ENCODE results near the gene LRFN5. TPM values are rescaled to one million over a fixed set of nuclear protein-coding genes. Genes with fewer than 3 reads are reported as not detected.

LRFN5 gene
- total and polyA plus RNA-seq, 2 of the 8 experiments (the other 6 are each of a cell fraction or from before 2014, with no cell fraction given), result 0.85 to 4.7 TPM

DNA sequence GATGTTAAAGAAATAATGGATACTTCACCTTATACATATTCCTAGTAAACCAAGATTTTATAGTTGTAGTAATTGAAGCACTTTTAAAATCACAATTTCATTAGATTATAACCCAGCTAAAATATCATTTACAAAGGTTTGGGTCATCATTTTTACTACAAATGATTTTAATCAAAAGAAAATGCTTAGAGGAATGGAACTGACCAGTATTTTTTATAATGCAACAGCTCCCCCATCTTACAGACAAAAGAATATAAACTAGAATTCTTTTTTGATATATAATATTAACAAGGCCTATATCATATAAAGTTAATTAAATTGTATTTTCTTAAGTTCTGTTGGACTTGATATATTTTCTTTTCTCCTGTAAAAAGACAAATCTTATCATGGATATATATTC is 20.4 kb upstream of the LRFN5 start:
- FAIRE-seq (no peak), DNase-seq (ENCODE audit: low read depth in 1 of 2, low spot score in 2 of 2) (no peak)
- Histone ChIP-seq H3K4me2 (ENCODE audit: insufficient read depth in 1 of 2, low read depth in 2 of 2, low read length in 2 of 2) (no peak overlapping the region), H3K4me1 (replicated peaks in 1 of 4; ENCODE audit: control insufficient read depth in 3 of 4, insufficient read depth in 4 of 4, low read length in 3 of 4) (no peaks in the 10 kb centered on the region), H4K5ac (ENCODE audit: insufficient read length, low read depth, low read length) (no peak overlapping the region), H2BK20ac (ENCODE audit: low read length) (no peak overlapping the region), H2AK5ac (ENCODE audit: low read depth, low read length) (no peak overlapping the region), H2BK5ac (ENCODE audit: low read depth, low read length) (no peak overlapping the region), H2AFZ (ENCODE audit: low read length) (no peak overlapping the region), H3K14ac (ENCODE audit: insufficient read length) (no peak overlapping the region), H3K23me2 (ENCODE audit: low read depth, low read length) (no peaks in the 10 kb centered on the region; the same call in 1 of the 2 replicates), H3K9ac (replicated peaks in 1 of 4; ENCODE audit: extremely low read depth in 1 of 4, low read depth in 3 of 4, low read length in 3 of 4) (no peak overlapping the region), H4K8ac (ENCODE audit: extremely low read depth, insufficient read depth, low read length) (no peak overlapping the region), H3K36me3 (ENCODE audit: control insufficient read depth in 2 of 4, insufficient read depth in 4 of 4, low read length in 3 of 4) (no peaks in the 10 kb centered on the region), H3K79me1 (ENCODE audit: low read depth, low read length) (no peaks in the 10 kb centered on the region), H3K27ac (ENCODE audit: low read depth, low read length) (no peak overlapping the region), H3K27me3 (replicated peaks in 1 of 4; ENCODE audit: control insufficient read depth in 3 of 4, extremely low read depth in 1 of 4, insufficient read depth in 3 of 4, low read length in 3 of 4) (no peaks in the 10 kb centered on the region), H3K4me3 (ENCODE audit: extremely low read depth in 1 of 4, insufficient read depth in 2 of 4, low read depth in 3 of 4, low read length in 4 of 4) (no peak overlapping the region), H2BK12ac (ENCODE audit: low read depth, low read length) (no peak overlapping the region), H3K18ac (ENCODE audit: extremely low read depth, low read length) (no peak overlapping the region), H3K23ac (ENCODE audit: insufficient read length) (no peak overlapping the region), H2BK120ac (replicated peaks; ENCODE audit: low read depth, low read length) (no peak overlapping the region), H3K9me3 (ENCODE audit: insufficient read depth in 2 of 2, low read depth in 1 of 2, low read length in 1 of 2) (no peaks in the 10 kb centered on the region), H3K56ac (replicated peaks; ENCODE audit: insufficient read length, low read depth, low read length) (no peak overlapping the region), H2BK15ac (ENCODE audit: low read length) (no peak overlapping the region), H3K79me2 (ENCODE audit: control insufficient read depth in 1 of 2, insufficient read depth in 2 of 2, low read length in 2 of 2) (no peaks in the 10 kb centered on the region), H4K91ac (replicated peaks; ENCODE audit: insufficient read length, low read length) (no peak overlapping the region), H4K20me1 (replicated peaks in 1 of 2; ENCODE audit: control insufficient read depth in 1 of 2, insufficient read depth in 2 of 2, low read length in 2 of 2) (no peaks in the 10 kb centered on the region), H3K4ac (replicated peaks; ENCODE audit: insufficient read length, low read depth, low read length) (no peak overlapping the region)
- CTCF ChIA-PET (ENCODE audit: partially characterized antibody), result interaction anchor here (1.6 kb wide), 1 partner anchor 305 kb away, joined by 3 read pairs; no protein-coding TSS in a partner anchor
- POLR2A ChIA-PET (ENCODE audit: partially characterized antibody), result no interaction called here
- TF ChIP-seq TBP (IDR thresholded peaks at IDR 0.05; ENCODE audit: low read depth, low read length), result no peak
- no peak for TF ChIP-seq CTBP2 (IDR thresholded peaks at IDR 0.05; ENCODE audit: borderline replicate concordance, insufficient read depth, insufficient read length, low read length)
- no peak for TF ChIP-seq CEBPB (IDR thresholded peaks at IDR 0.05; ENCODE audit: low read depth, low read length)
- TF ChIP-seq, protein P1, sequence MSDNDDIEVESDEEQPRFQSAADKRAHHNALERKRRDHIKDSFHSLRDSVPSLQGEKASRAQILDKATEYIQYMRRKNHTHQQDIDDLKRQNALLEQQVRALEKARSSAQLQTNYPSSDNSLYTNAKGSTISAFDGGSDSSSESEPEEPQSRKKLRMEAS (IDR thresholded peaks at IDR 0.05), result no peak
- TF ChIP-seq, protein P2, sequence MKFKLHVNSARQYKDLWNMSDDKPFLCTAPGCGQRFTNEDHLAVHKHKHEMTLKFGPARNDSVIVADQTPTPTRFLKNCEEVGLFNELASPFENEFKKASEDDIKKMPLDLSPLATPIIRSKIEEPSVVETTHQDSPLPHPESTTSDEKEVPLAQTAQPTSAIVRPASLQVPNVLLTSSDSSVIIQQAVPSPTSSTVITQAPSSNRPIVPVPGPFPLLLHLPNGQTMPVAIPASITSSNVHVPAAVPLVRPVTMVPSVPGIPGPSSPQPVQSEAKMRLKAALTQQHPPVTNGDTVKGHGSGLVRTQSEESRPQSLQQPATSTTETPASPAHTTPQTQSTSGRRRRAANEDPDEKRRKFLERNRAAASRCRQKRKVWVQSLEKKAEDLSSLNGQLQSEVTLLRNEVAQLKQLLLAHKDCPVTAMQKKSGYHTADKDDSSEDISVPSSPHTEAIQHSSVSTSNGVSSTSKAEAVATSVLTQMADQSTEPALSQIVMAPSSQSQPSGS (IDR thresholded peaks at IDR 0.05; ENCODE audit: low read length), result no peak
- no peak for TF ChIP-seq HDAC2 (IDR thresholded peaks at IDR 0.05; ENCODE audit: borderline replicate concordance in 1 of 2, low read depth in 2 of 2, low read length in 2 of 2)
- TF ChIP-seq TCF12 (IDR thresholded peaks at IDR 0.05; ENCODE audit: low read depth, low read length), result no peak
- no peak for TF ChIP-seq POLR2AphosphoS5 (IDR thresholded peaks at IDR 0.05; ENCODE audit: low read depth, low read length)
- TF ChIP-seq POLR2A (IDR thresholded peaks at IDR 0.05; ENCODE audit: control extremely low read depth in 1 of 2, low read depth in 2 of 2, low read length in 2 of 2), result no peak
- no peak for TF ChIP-seq ZNF274 (IDR thresholded peaks at IDR 0.05; ENCODE audit: borderline replicate concordance, extremely low read depth, low read length)

All from H1 (cell line).